Rectal smooth muscle tissue (tissue), 1 donor: ENCODE results near the gene PLA2G4D.

Source experiments
- H3K27ac ChIP-seq: one replicate; pipeline ENCODE4 v1.7.0; 2013; ENCODE audit warnings: low read depth, low read length, inconsistent platforms
- H3K27me3 ChIP-seq: one replicate; pipeline ENCODE4 v1.7.0; 2013; ENCODE audit warnings: low read length; ENCODE audit not compliant: control insufficient read depth, insufficient read depth
- H3K36me3 ChIP-seq: one replicate; pipeline ENCODE4 v1.7.0; 2013; ENCODE audit warnings: low read length; ENCODE audit not compliant: control insufficient read depth, insufficient read depth
- H3K4me1 ChIP-seq: one replicate; pipeline ENCODE4 v1.7.0; 2013; ENCODE audit warnings: low read length; ENCODE audit not compliant: control insufficient read depth, insufficient read depth
- H3K4me3 ChIP-seq: one replicate; pipeline ENCODE4 v1.7.0; 2013; ENCODE audit warnings: low read length
- H3K9ac ChIP-seq: one replicate; pipeline ENCODE4 v1.7.0; 2013; ENCODE audit warnings: low read length

Gene PLA2G4D

GRCh38 chr15:42085236-42085605 is 9.1 kb downstream of the PLA2G4D start:
- H3K36me3 ChIP-seq = no peaks in the 10 kb centered on the region
- H3K9ac ChIP-seq = no peak overlapping the region
- H3K4me3 ChIP-seq = no peak overlapping the region
- peaks cover 5% of the 10 kb centered on the region for H3K27me3 ChIP-seq
- H3K4me1 ChIP-seq = no peaks in the 10 kb centered on the region
- no peak overlapping the region for H3K27ac ChIP-seq

- Histone ChIP-seq H3K9ac (no peak overlapping the region), H3K27ac (no peak overlapping the region)
Observed at GRCh38 chr15:42084465-42085235, 9.7 kb downstream of the PLA2G4D start.

GRCh38 chr15:42083916-42084315 is 10.4 kb downstream of the PLA2G4D start:
- H3K4me1 ChIP-seq = no peaks in the 10 kb centered on the region
- no peak overlapping the region for H3K9ac ChIP-seq
- no peaks in the 10 kb centered on the region for H3K36me3 ChIP-seq
- no peak overlapping the region for H3K4me3 ChIP-seq
- H3K27me3 ChIP-seq = peaks cover 5% of the 10 kb centered on the region
- H3K27ac ChIP-seq = no peak overlapping the region

More at GRCh38 chr15:42084465-42085235, 9.7 kb downstream of the PLA2G4D start:
- Histone ChIP-seq H3K4me3 (no peak overlapping the region), H3K27me3 (peaks cover 5% of the 10 kb centered on the region), H3K4me1 (no peaks in the 10 kb centered on the region), H3K36me3 (no peaks in the 10 kb centered on the region)

- Histone ChIP-seq H3K27ac (no peak overlapping the region), H3K4me1 (no peaks in the 10 kb centered on the region), H3K27me3 (peaks cover 5% of the 10 kb centered on the region), H3K36me3 (no peaks in the 10 kb centered on the region), H3K9ac (no peak overlapping the region), H3K4me3 (no peak overlapping the region)
Observed at GRCh38 chr15:42083605-42083908, 10.8 kb downstream of the PLA2G4D start.

- peaks cover 5% of the 10 kb centered on the region for H3K27me3 ChIP-seq
Observed at GRCh38 chr15:42082823-42083604, 11.3 kb downstream of the PLA2G4D start.

GRCh38 chr15:42082141-42082540 is 12.2 kb downstream of the PLA2G4D start:
- Histone ChIP-seq H3K4me1 (no peaks in the 10 kb centered on the region), H3K36me3 (no peaks in the 10 kb centered on the region), H3K27ac (no peak overlapping the region), H3K27me3 (peaks cover 5% of the 10 kb centered on the region), H3K9ac (no peak overlapping the region), H3K4me3 (no peak overlapping the region)

More at GRCh38 chr15:42082823-42083604, 11.3 kb downstream of the PLA2G4D start:
- Histone ChIP-seq H3K4me3 (no peak overlapping the region), H3K27ac (no peak overlapping the region), H3K4me1 (no peaks in the 10 kb centered on the region), H3K9ac (no peak overlapping the region), H3K36me3 (no peaks in the 10 kb centered on the region)

GRCh38 chr15:42080919-42081830 is 13.2 kb downstream of the PLA2G4D start:
- no peaks in the 10 kb centered on the region for H3K36me3 ChIP-seq
- H3K27ac ChIP-seq = no peak overlapping the region
- H3K4me1 ChIP-seq = no peaks in the 10 kb centered on the region
- no peak overlapping the region for H3K9ac ChIP-seq
- peaks cover 5% of the 10 kb centered on the region for H3K27me3 ChIP-seq
- H3K4me3 ChIP-seq = no peak overlapping the region

GRCh38 chr15:42080186-42080918 is 14.0 kb downstream of the PLA2G4D start:
- Histone ChIP-seq H3K9ac (no peak overlapping the region), H3K36me3 (no peaks in the 10 kb centered on the region), H3K4me1 (no peaks in the 10 kb centered on the region), H3K4me3 (no peak overlapping the region), H3K27me3 (peaks cover 5% of the 10 kb centered on the region), H3K27ac (no peak overlapping the region)

- no peaks in the 10 kb centered on the region for H3K4me1 ChIP-seq
- no peak overlapping the region for H3K9ac ChIP-seq
- H3K4me3 ChIP-seq = no peak overlapping the region
- H3K36me3 ChIP-seq = no peaks in the 10 kb centered on the region
- H3K27ac ChIP-seq = no peak overlapping the region
- peaks cover 5% of the 10 kb centered on the region for H3K27me3 ChIP-seq
Observed at GRCh38 chr15:42079401-42079908, 14.9 kb downstream of the PLA2G4D start.

GRCh38 chr15:42078903-42079302 is 15.5 kb downstream of the PLA2G4D start:
- Histone ChIP-seq H3K9ac (no peak overlapping the region), H3K36me3 (no peaks in the 10 kb centered on the region), H3K27me3 (peaks cover 5% of the 10 kb centered on the region), H3K4me1 (no peaks in the 10 kb centered on the region), H3K4me3 (no peak overlapping the region), H3K27ac (no peak overlapping the region)

- H3K27me3 ChIP-seq = peaks cover 2% of the 10 kb centered on the region
- no peaks in the 10 kb centered on the region for H3K4me1 ChIP-seq
- H3K9ac ChIP-seq = no peak overlapping the region
- no peak overlapping the region for H3K4me3 ChIP-seq
- no peak overlapping the region for H3K27ac ChIP-seq
- H3K36me3 ChIP-seq = no peaks in the 10 kb centered on the region
Observed at GRCh38 chr15:42077689-42078088, 16.7 kb downstream of the PLA2G4D start.
